Mammary epithelial cell (primary cell): ENCODE results near the gene MYPOP.

ENCODE experiments used
- CTCF ChIP-seq, 2 donors: IDR thresholded peaks in 1 of 2; conservative IDR thresholded peaks in 1 of 2; 2 replicates each; pipeline ENCODE4 v1.5.1; 2011 to 2012; ENCODE audit warnings: inconsistent platforms in 2 of 2, low read length in 2 of 2, mild to moderate bottlenecking in 2 of 2, control low read depth in 1 of 2, low read depth in 1 of 2; ENCODE audit not compliant: insufficient read depth in 1 of 2; ENCODE audit errors: extremely low read depth in 1 of 2
- EZH2 ChIP-seq: IDR thresholded peaks from 2 replicates; pipeline ENCODE4 v1.6.1; 2012; ENCODE audit warnings: low read length, inconsistent platforms, borderline replicate concordance

GRCh38 chr19:45883586-45883880, 18.9 kb downstream of the MYPOP start:
- TF ChIP-seq CTCF (conservative IDR thresholded peaks at IDR 0.05 in 1 of 2, IDR thresholded peaks at IDR 0.05 in 1 of 2; ENCODE audit: extremely low read depth in 1 of 2, insufficient read depth in 1 of 2, low read depth in 1 of 2, low read length in 2 of 2): no peak
- no peak for TF ChIP-seq EZH2
